Liver (tissue), 9 donors: Measurements from ENCODE around the gene WDR27. TPM values are rescaled to one million over a fixed set of nuclear protein-coding genes. Genes with fewer than 3 reads are reported as not detected.

Experiments
- DNase-seq: peaks from one replicate; pipeline ENCODE4 v3.0.0-alpha.2; 2017; ENCODE audit warnings: low spot score
- H3K27ac ChIP-seq, 2 donors: one replicate each; pipeline ENCODE4 v1.7.0; 2013; ENCODE audit warnings: inconsistent platforms in 2 of 2, low read length in 2 of 2, control low read depth in 1 of 2, low read depth in 1 of 2, mild to moderate bottlenecking in 1 of 2
- H3K27me3 ChIP-seq, 4 donors: one replicate each; pipeline versions ENCODE4 v1.6.1 to v1.7.0; 2013; ENCODE audit warnings: low read length in 3 of 4, inconsistent platforms in 1 of 4, mild to moderate bottlenecking in 1 of 4, moderate library complexity in 1 of 4; ENCODE audit not compliant: control insufficient read depth in 4 of 4, insufficient read depth in 4 of 4
- H3K36me3 ChIP-seq, 4 donors: one replicate each; pipeline versions ENCODE4 v1.6.1 to v1.7.0; 2013; ENCODE audit warnings: low read length in 3 of 4, mild to moderate bottlenecking in 3 of 4, low read depth in 1 of 4, moderate library complexity in 1 of 4; ENCODE audit not compliant: control insufficient read depth in 4 of 4, insufficient read depth in 3 of 4
- H3K4me1 ChIP-seq, 4 donors: one replicate each; pipeline versions ENCODE4 v1.6.1 to v1.7.0; 2013; ENCODE audit warnings: low read length in 3 of 4, mild to moderate bottlenecking in 3 of 4, moderate library complexity in 1 of 4; ENCODE audit not compliant: control insufficient read depth in 4 of 4, insufficient read depth in 4 of 4
- H3K4me3 ChIP-seq, 3 donors: one replicate each; pipeline versions ENCODE4 v1.6.1 to v1.7.0; 2013; ENCODE audit warnings: low read length in 3 of 3, control low read depth in 1 of 3, low read depth in 1 of 3, mild to moderate bottlenecking in 1 of 3
- H3K9ac ChIP-seq, 2 donors: one replicate each; pipeline ENCODE4 v1.7.0; 2013; ENCODE audit warnings: low read length in 2 of 2, mild to moderate bottlenecking in 2 of 2, moderate library complexity in 2 of 2, control low read depth in 1 of 2, low read depth in 1 of 2
- H3K9me3 ChIP-seq, 4 donors: one replicate each; pipeline versions ENCODE4 v1.6.1 to v1.7.0; 2013; ENCODE audit warnings: low read length in 3 of 4; ENCODE audit not compliant: control insufficient read depth in 4 of 4
- EGR1 ChIP-seq, 2 donors: IDR thresholded peaks; 2 replicates each; pipeline ENCODE4 v1.6.1; 2016 to 2018; ENCODE audit warnings: antibody characterized with exemption in 2 of 2, low read depth in 2 of 2
- FOXA1 ChIP-seq: IDR thresholded peaks from 2 replicates; pipeline ENCODE4 v1.6.1; 2016; ENCODE audit warnings: antibody characterized with exemption
- FOXA2 ChIP-seq: IDR thresholded peaks from 2 replicates; pipeline ENCODE4 v1.6.1; 2016; ENCODE audit warnings: antibody characterized with exemption
- GABPA ChIP-seq, 2 donors: IDR thresholded peaks in 1 of 2; conservative IDR thresholded peaks in 1 of 2; 2 replicates each; pipeline ENCODE4 v1.6.1; 2016; ENCODE audit warnings: antibody characterized with exemption in 2 of 2, mild to moderate bottlenecking in 1 of 2, moderate library complexity in 1 of 2
- HNF4A ChIP-seq, 2 donors: conservative IDR thresholded peaks; 2 replicates each; pipeline ENCODE4 v1.6.1; 2016; ENCODE audit warnings: antibody characterized with exemption in 2 of 2, mild to moderate bottlenecking in 2 of 2
- HNF4G ChIP-seq: IDR thresholded peaks from 2 replicates; pipeline ENCODE4 v1.6.1; 2016; ENCODE audit warnings: antibody characterized with exemption
- JUND ChIP-seq, 2 donors: IDR thresholded peaks; 2 replicates each; pipeline ENCODE4 v1.6.1; 2016; ENCODE audit warnings: antibody characterized with exemption in 2 of 2
- NR2F2 ChIP-seq: IDR thresholded peaks from 2 replicates; pipeline ENCODE4 v1.6.1; 2016; ENCODE audit warnings: antibody characterized with exemption
- RAD21 ChIP-seq, 2 donors: IDR thresholded peaks; 2 replicates each; pipeline ENCODE4 v1.6.1; 2016; ENCODE audit warnings: antibody characterized with exemption in 2 of 2, mild to moderate bottlenecking in 2 of 2
- RXRA ChIP-seq, 2 donors: IDR thresholded peaks; 2 replicates each; pipeline ENCODE4 v1.6.1; 2017 to 2018; ENCODE audit warnings: antibody characterized with exemption in 2 of 2, mild to moderate bottlenecking in 1 of 2
- SP1 ChIP-seq: IDR thresholded peaks from 2 replicates; pipeline ENCODE4 v1.6.1; 2018; ENCODE audit warnings: antibody characterized with exemption, mild to moderate bottlenecking
- TAF1 ChIP-seq: conservative IDR thresholded peaks from 2 replicates; pipeline ENCODE4 v1.6.1; 2016; ENCODE audit warnings: antibody characterized with exemption, mild to moderate bottlenecking
- YY1 ChIP-seq: IDR thresholded peaks from 2 replicates; pipeline ENCODE4 v1.6.1; 2016; ENCODE audit warnings: antibody characterized with exemption, mild to moderate bottlenecking
- whole genome bisulfite sequencing: extraction: QIAGEN DNeasy Blood & Tissue Kit; methylation state at CpG from one replicate; pipeline ENCODE4 v1.1.7; 2013; 5-methylcytosine and 5-hydroxymethylcytosine counted together
- polyA plus RNA-seq, 2 donors: library from polyadenylated mRNA; stranded (reverse) in 1 of 2; unstranded in 1 of 2; fragments of 200-250 nt in 1 of 2; fragments of >200 nt in 1 of 2; fragmentation: Nextera tagmentation in 1 of 2; extraction: Ambion mirVana in 1 of 2; gene quantifications; one replicate each; pipeline versions ENCODE4 v1.2.1 to v1.2.3, GENCODE V29; 2013 to 2015
- total RNA-seq, 2 donors: library from RNA; depleted of rRNA; stranded (reverse); fragments of >200 nt; gene quantifications; one replicate each; pipeline ENCODE4 v1.2.3, GENCODE V29; 2014
- TF ChIP-seq, protein P1 (sequence below): fragments of 150-350 bp; IDR thresholded peaks from 2 replicates; pipeline ENCODE4 v1.5.1; 2017; ENCODE audit warnings: improper control_type of control experiment, low read depth, low read length; ENCODE audit not compliant: missing input control
- TF ChIP-seq, protein P2 (sequence below): IDR thresholded peaks from 2 replicates; pipeline ENCODE4 v1.6.1; 2016; ENCODE audit warnings: antibody characterized with exemption
- TF ChIP-seq, protein P3 (sequence below): IDR thresholded peaks from 2 replicates; pipeline ENCODE4 v1.6.1; 2016; ENCODE audit warnings: antibody characterized with exemption
- TF ChIP-seq, protein P4 (sequence below): IDR thresholded peaks from 2 replicates; pipeline ENCODE4 v1.6.1; 2016; ENCODE audit warnings: antibody characterized with exemption
- TF ChIP-seq, protein P5 (sequence below): IDR thresholded peaks from 2 replicates; pipeline ENCODE4 v1.6.1; 2016; ENCODE audit warnings: antibody characterized with exemption, mild to moderate bottlenecking
- donor health status: healthy.
- donor health status: healthy.
- donor health status: healthy.
- donor health status: healthy.
- donor health status: healthy.

Gene WDR27
- total and polyA plus RNA-seq, 4 donors = 3.7 to 20.1 (median 7.7) TPM

DNA sequence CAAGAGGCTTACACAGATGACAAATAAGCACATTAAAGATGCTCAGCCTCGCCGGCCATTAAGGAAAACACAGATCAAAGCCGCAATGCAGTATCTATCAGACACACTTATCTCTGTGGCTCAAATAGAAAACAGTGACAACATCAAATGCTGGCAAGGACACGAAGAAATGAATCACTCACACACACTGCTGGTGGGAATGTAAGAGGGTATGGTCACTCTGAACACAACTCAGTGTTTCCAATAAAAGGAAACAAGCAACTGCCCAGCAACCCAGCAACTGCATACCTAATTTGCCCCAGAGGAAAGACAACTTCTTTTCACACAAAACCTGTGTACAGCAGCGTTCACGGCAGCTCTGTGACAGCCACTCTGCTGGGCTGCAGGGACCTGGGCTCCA, 155.8 kb downstream of the WDR27 start:
- no peak overlapping the region for H3K9ac ChIP-seq
- no peaks in the 10 kb centered on the region for H3K27me3 ChIP-seq
- 93% methylated on average over 6 of the region's 6 CpGs for WGBS
- H3K36me3 ChIP-seq = no peaks in the 10 kb centered on the region
- H3K27ac ChIP-seq = no peak overlapping the region
- H3K4me1 ChIP-seq = no peaks in the 10 kb centered on the region
- peaks cover 0 to 3% (median under 1%) of the 10 kb centered on the region in 4 donors for H3K9me3 ChIP-seq
- H3K4me3 ChIP-seq = no peak overlapping the region
- TF ChIP-seq, protein P1, sequence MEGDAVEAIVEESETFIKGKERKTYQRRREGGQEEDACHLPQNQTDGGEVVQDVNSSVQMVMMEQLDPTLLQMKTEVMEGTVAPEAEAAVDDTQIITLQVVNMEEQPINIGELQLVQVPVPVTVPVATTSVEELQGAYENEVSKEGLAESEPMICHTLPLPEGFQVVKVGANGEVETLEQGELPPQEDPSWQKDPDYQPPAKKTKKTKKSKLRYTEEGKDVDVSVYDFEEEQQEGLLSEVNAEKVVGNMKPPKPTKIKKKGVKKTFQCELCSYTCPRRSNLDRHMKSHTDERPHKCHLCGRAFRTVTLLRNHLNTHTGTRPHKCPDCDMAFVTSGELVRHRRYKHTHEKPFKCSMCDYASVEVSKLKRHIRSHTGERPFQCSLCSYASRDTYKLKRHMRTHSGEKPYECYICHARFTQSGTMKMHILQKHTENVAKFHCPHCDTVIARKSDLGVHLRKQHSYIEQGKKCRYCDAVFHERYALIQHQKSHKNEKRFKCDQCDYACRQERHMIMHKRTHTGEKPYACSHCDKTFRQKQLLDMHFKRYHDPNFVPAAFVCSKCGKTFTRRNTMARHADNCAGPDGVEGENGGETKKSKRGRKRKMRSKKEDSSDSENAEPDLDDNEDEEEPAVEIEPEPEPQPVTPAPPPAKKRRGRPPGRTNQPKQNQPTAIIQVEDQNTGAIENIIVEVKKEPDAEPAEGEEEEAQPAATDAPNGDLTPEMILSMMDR = no peak
- TF ChIP-seq JUND (IDR thresholded peaks at IDR 0.05) (no peak), FOXA2 (no peak)
- no peak for DNase-seq

DNA sequence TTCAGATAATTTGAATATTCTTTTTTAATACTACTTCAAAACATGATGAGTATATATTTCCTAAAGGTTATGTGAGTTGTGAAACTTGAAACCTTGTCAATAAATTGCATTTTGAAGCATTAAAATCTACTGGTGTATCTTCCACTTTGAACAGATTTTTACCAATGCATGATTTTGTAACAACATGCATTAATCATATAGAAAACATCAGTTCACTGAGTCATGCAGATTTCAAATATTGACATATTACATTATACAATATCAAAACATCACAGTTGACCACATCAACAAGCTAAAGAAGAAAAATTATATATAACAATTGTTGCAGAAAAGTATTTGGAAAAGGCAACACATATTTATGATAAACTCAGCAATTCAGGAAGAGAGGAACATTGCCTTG, 158.1 kb downstream of the WDR27 start:
- Histone ChIP-seq H3K4me3 (no peak overlapping the region), H3K9me3 (peaks cover 0 to 3% (median under 1%) of the 10 kb centered on the region in 4 donors), H3K9ac (no peak overlapping the region), H3K4me1 (no peaks in the 10 kb centered on the region), H3K36me3 (no peaks in the 10 kb centered on the region), H3K27me3 (no peaks in the 10 kb centered on the region), H3K27ac (no peak overlapping the region)
- TF ChIP-seq, protein P1 = no peak
- TF ChIP-seq FOXA2 = no peak
- TF ChIP-seq, protein P2, sequence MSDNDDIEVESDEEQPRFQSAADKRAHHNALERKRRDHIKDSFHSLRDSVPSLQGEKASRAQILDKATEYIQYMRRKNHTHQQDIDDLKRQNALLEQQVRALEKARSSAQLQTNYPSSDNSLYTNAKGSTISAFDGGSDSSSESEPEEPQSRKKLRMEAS = no peak
- TF ChIP-seq, protein P3, sequence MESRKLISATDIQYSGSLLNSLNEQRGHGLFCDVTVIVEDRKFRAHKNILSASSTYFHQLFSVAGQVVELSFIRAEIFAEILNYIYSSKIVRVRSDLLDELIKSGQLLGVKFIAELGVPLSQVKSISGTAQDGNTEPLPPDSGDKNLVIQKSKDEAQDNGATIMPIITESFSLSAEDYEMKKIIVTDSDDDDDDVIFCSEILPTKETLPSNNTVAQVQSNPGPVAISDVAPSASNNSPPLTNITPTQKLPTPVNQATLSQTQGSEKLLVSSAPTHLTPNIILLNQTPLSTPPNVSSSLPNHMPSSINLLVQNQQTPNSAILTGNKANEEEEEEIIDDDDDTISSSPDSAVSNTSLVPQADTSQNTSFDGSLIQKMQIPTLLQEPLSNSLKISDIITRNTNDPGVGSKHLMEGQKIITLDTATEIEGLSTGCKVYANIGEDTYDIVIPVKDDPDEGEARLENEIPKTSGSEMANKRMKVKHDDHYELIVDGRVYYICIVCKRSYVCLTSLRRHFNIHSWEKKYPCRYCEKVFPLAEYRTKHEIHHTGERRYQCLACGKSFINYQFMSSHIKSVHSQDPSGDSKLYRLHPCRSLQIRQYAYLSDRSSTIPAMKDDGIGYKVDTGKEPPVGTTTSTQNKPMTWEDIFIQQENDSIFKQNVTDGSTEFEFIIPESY = no peak
- TF ChIP-seq, protein P4, sequence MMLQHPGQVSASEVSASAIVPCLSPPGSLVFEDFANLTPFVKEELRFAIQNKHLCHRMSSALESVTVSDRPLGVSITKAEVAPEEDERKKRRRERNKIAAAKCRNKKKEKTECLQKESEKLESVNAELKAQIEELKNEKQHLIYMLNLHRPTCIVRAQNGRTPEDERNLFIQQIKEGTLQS = no peak
- no peak for TF ChIP-seq GABPA (IDR thresholded peaks at IDR 0.05 in 1 of 2, conservative IDR thresholded peaks at IDR 0.05 in 1 of 2)
- no peak for TF ChIP-seq JUND (IDR thresholded peaks at IDR 0.05)
- no peak for TF ChIP-seq RXRA (IDR thresholded peaks at IDR 0.05)
- TF ChIP-seq HNF4G = no peak
- no peak for TF ChIP-seq EGR1 (IDR thresholded peaks at IDR 0.05; ENCODE audit: low read depth in 2 of 2)
- TF ChIP-seq, protein P5, sequence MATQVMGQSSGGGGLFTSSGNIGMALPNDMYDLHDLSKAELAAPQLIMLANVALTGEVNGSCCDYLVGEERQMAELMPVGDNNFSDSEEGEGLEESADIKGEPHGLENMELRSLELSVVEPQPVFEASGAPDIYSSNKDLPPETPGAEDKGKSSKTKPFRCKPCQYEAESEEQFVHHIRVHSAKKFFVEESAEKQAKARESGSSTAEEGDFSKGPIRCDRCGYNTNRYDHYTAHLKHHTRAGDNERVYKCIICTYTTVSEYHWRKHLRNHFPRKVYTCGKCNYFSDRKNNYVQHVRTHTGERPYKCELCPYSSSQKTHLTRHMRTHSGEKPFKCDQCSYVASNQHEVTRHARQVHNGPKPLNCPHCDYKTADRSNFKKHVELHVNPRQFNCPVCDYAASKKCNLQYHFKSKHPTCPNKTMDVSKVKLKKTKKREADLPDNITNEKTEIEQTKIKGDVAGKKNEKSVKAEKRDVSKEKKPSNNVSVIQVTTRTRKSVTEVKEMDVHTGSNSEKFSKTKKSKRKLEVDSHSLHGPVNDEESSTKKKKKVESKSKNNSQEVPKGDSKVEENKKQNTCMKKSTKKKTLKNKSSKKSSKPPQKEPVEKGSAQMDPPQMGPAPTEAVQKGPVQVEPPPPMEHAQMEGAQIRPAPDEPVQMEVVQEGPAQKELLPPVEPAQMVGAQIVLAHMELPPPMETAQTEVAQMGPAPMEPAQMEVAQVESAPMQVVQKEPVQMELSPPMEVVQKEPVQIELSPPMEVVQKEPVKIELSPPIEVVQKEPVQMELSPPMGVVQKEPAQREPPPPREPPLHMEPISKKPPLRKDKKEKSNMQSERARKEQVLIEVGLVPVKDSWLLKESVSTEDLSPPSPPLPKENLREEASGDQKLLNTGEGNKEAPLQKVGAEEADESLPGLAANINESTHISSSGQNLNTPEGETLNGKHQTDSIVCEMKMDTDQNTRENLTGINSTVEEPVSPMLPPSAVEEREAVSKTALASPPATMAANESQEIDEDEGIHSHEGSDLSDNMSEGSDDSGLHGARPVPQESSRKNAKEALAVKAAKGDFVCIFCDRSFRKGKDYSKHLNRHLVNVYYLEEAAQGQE = no peak
- no peak for TF ChIP-seq HNF4A (conservative IDR thresholded peaks at IDR 0.05)
- TF ChIP-seq RAD21 (IDR thresholded peaks at IDR 0.05) = no peak
- TF ChIP-seq TAF1 = no peak
- TF ChIP-seq FOXA1 = no peak
- no peak for TF ChIP-seq NR2F2
- no peak for TF ChIP-seq YY1
- TF ChIP-seq SP1 = no peak
- no peak for DNase-seq
